Common myeloid progenitor, CD34-positive (primary cell): Measurements from ENCODE around the gene SH2D3C.

Source experiments
- CTCF ChIA-PET: fragments of 350-600 bp; sonication (Branson Sonifier 250); formaldehyde crosslinking; loops from one replicate; lab custom pipeline; 2021; ENCODE audit warnings: antibody characterized with exemption; lab: Charles Lee
- POLR2A ChIA-PET: fragments of 350-600 bp; sonication (Branson Sonifier 250); formaldehyde crosslinking; loops from one replicate; lab custom pipeline; 2021; ENCODE audit warnings: antibody characterized with exemption; lab: Charles Lee
- DNase-seq, 3 donors: peaks; one replicate each; pipeline versions ENCODE4 v3.0.0 to v3.0.0-alpha.2; 2013
- H3K27ac ChIP-seq, 2 experiments: 1 replicate in 1 of 2; 2 replicates in 1 of 2; pipeline ENCODE4 v1.7.0; 2013; ENCODE audit warnings: inconsistent platforms in 2 of 2, low read length in 2 of 2, mild to moderate bottlenecking in 2 of 2, low read depth in 1 of 2, moderate library complexity in 1 of 2; ENCODE audit not compliant: severe bottlenecking in 2 of 2, insufficient read depth in 1 of 2, poor library complexity in 1 of 2
- H3K27me3 ChIP-seq, 5 experiments: replicated peaks in 2 of 5; 1 replicate in 3 of 5; 2 replicates in 2 of 5; pipeline versions ENCODE4 v1.6.1 to v1.7.0; 2013; ENCODE audit warnings: low read length in 4 of 5, mild to moderate bottlenecking in 2 of 5, moderate library complexity in 2 of 5, inconsistent platforms in 1 of 5; ENCODE audit not compliant: insufficient read depth in 5 of 5, control insufficient read depth in 4 of 5
- H3K36me3 ChIP-seq, 4 experiments: 1 replicate in 2 of 4; 2 replicates in 2 of 4; pipeline versions ENCODE4 v1.6.1 to v1.7.0; 2013; ENCODE audit warnings: low read length in 3 of 4, control low read depth in 1 of 4, mild to moderate bottlenecking in 1 of 4; ENCODE audit not compliant: control insufficient read depth in 4 of 4, insufficient read depth in 4 of 4
- H3K4me1 ChIP-seq, 4 experiments: 1 replicate in 3 of 4; 2 replicates in 1 of 4; pipeline versions ENCODE4 v1.6.1 to v1.7.1; 2013; ENCODE audit warnings: low read length in 3 of 4, mild to moderate bottlenecking in 3 of 4, control low read depth in 1 of 4, inconsistent platforms in 1 of 4, moderate library complexity in 1 of 4; ENCODE audit not compliant: control insufficient read depth in 4 of 4, insufficient read depth in 4 of 4; ENCODE audit errors: control extremely low read depth in 1 of 4
- H3K4me3 ChIP-seq, 7 experiments: 1 replicate in 4 of 7; 2 replicates in 3 of 7; pipeline versions ENCODE4 v1.5.1 to v1.7.0; 2013; ENCODE audit warnings: mild to moderate bottlenecking in 7 of 7, low read length in 6 of 7, moderate library complexity in 6 of 7, inconsistent platforms in 2 of 7, low read depth in 2 of 7, control low read depth in 1 of 7; ENCODE audit not compliant: insufficient read depth in 4 of 7, control insufficient read depth in 1 of 7; ENCODE audit errors: extremely low read depth in 1 of 7
- H3K9me3 ChIP-seq, 5 experiments: 1 replicate in 4 of 5; 2 replicates in 1 of 5; pipeline versions ENCODE4 v1.6.1 to v1.7.1; 2013; ENCODE audit warnings: low read length in 4 of 5, mild to moderate bottlenecking in 2 of 5, inconsistent platforms in 1 of 5, low read depth in 1 of 5, moderate library complexity in 1 of 5; ENCODE audit not compliant: control insufficient read depth in 4 of 5, insufficient read depth in 2 of 5; ENCODE audit errors: control extremely low read depth in 1 of 5
- WGBS: methylation state at CpG from one replicate; pipeline ENCODE4 v1.1.5; 2013; ENCODE audit not compliant: insufficient coverage; 5-methylcytosine and 5-hydroxymethylcytosine counted together

SH2D3C gene

GRCh38 chr9:127779136-127779981 is 893 bp upstream of the SH2D3C start:
- Histone ChIP-seq H3K36me3 (peaks cover 0 to 4% (median 3%) of the 10 kb centered on the region in 4 experiments), H3K4me1 (peaks cover 27 to 92% (median 84%) of the 10 kb centered on the region in 4 experiments), H3K27ac (peak overlapping the region; percentile 64 to 78), H3K4me3 (peak overlapping the region; percentile 41 to 94 (median 84)), H3K9me3 (no peaks in the 10 kb centered on the region), H3K27me3 (no peaks in the 10 kb centered on the region)
- ChIA-PET CTCF (interaction anchor here (0.6 to 12.9 kb wide), 6 partner anchors 8 to 127 kb away, joined by 3 to 244 read pairs (median 4); no protein-coding TSS in a partner anchor), POLR2A (interaction anchor here (0.6 to 2.8 kb wide), 4 partner anchors 9 to 1515 kb away, joined by 3 to 13 read pairs (median 5); no protein-coding TSS in a partner anchor)
- 24% methylated on average over 13 of the region's 17 CpGs for WGBS
- peak in 1 of 3 donors; percentile 50 for DNase-seq

GRCh38 chr9:127777368-127777980 is 992 bp downstream of the SH2D3C start:
- ChIA-PET CTCF (interaction anchor here (12.9 kb wide), 1 partner anchor 11 kb away, joined by 244 read pairs; no protein-coding TSS in a partner anchor), POLR2A (no interaction called here)
- Histone ChIP-seq H3K27me3 (no peaks in the 10 kb centered on the region), H3K9me3 (no peaks in the 10 kb centered on the region), H3K36me3 (peaks cover under 1 to 21% (median 10%) of the 10 kb centered on the region in 4 experiments), H3K4me3 (peak overlapping the region; percentile 58 to 94 (median 87)), H3K4me1 (peaks cover 22 to 80% (median 74%) of the 10 kb centered on the region in 4 experiments), H3K27ac (peak overlapping the region; percentile 66 to 78)
- DNase-seq = no peak
- WGBS = 2% methylated on average over 13 of the region's 18 CpGs

- WGBS = 6% methylated on average over 3 of the region's 5 CpGs
- H3K4me3 ChIP-seq = peak overlapping the region; percentile 41 to 94 (median 87)
- no peaks in the 10 kb centered on the region for H3K27me3 ChIP-seq
- DNase-seq = no peak
- H3K36me3 ChIP-seq = peaks cover 2 to 23% (median 12%) of the 10 kb centered on the region in 4 experiments
- ChIA-PET POLR2A (interaction anchor here (1.5 kb wide), 1 partner anchor 9 kb away, joined by 17 read pairs; the partner anchor contains the start of gene CDK9), CTCF (interaction anchor here (2.2 to 2.9 kb wide), 2 partner anchors 8 to 11 kb away, joined by 8 to 20 read pairs; partner anchors contain the start of gene CDK9)
- H3K9me3 ChIP-seq = no peaks in the 10 kb centered on the region
- H3K4me1 ChIP-seq = peaks cover 21 to 75% (median 70%) of the 10 kb centered on the region in 4 experiments
- peak overlapping the region; percentile 66 to 78 for H3K27ac ChIP-seq
Observed at GRCh38 chr9:127776924-127777289, 1.6 kb downstream of the SH2D3C start.

GRCh38 chr9:127776195-127776923 is 2.1 kb downstream of the SH2D3C start:
- Histone ChIP-seq H3K36me3 (peaks cover 2 to 26% (median 13%) of the 10 kb centered on the region in 4 experiments), H3K27me3 (no peaks in the 10 kb centered on the region), H3K27ac (peak overlapping the region; percentile 66 to 78), H3K4me3 (peak overlapping the region; percentile 41 to 94 (median 87)), H3K4me1 (peaks cover 16 to 73% (median 67%) of the 10 kb centered on the region in 4 experiments), H3K9me3 (no peaks in the 10 kb centered on the region)
- WGBS = 0% methylated on average over 10 of the region's 15 CpGs
- DNase-seq = peak; percentile 86 to 97 (median 96)
- ChIA-PET POLR2A (interaction anchor here (0.9 to 1.5 kb wide), 2 partner anchors 9 to 21 kb away, joined by 4 to 17 read pairs; partner anchors contain the start of gene CDK9), CTCF (interaction anchor here (0.7 to 2.9 kb wide), 3 partner anchors 9 to 11 kb away, joined by 3 to 20 read pairs (median 8); partner anchors contain the start of gene CDK9)

- Histone ChIP-seq H3K4me1 (peaks cover 10 to 72% (median 66%) of the 10 kb centered on the region in 4 experiments), H3K27me3 (no peaks in the 10 kb centered on the region), H3K27ac (no peak overlapping the region), H3K36me3 (peaks cover 2 to 30% (median 13%) of the 10 kb centered on the region in 4 experiments), H3K9me3 (no peaks in the 10 kb centered on the region), H3K4me3 (no peak overlapping the region)
- ChIA-PET POLR2A (interaction anchor here (0.6 kb wide), 1 partner anchor 60 kb away, joined by 3 read pairs; no protein-coding TSS in a partner anchor), CTCF (interaction anchor here (1.1 to 14.0 kb wide), 4 partner anchors 9 to 11 kb away, joined by 4 to 244 read pairs (median 12); partner anchors contain the start of genes CDK9 and SH2D3C)
- 100% methylated on average over 10 of the region's 10 CpGs for WGBS
- no peak for DNase-seq
Observed at GRCh38 chr9:127773981-127774380, 4.5 kb downstream of the SH2D3C start.

- H3K36me3 ChIP-seq = peaks cover 2 to 32% (median 13%) of the 10 kb centered on the region in 4 experiments
- no peak for DNase-seq
- peaks cover 12 to 72% (median 67%) of the 10 kb centered on the region in 4 experiments for H3K4me1 ChIP-seq
- H3K9me3 ChIP-seq = no peaks in the 10 kb centered on the region
- H3K27me3 ChIP-seq = no peaks in the 10 kb centered on the region
- CTCF ChIA-PET = interaction anchor here (1.0 to 14.0 kb wide), 2 partner anchors 11 to 38 kb away, joined by 5 to 244 read pairs; partner anchors contain the start of genes CDK9, SH2D3C and TOR2A
- H3K4me3 ChIP-seq = no peak overlapping the region
- WGBS = 100% methylated on average over 3 of the region's 3 CpGs
- POLR2A ChIA-PET = no interaction called here
- H3K27ac ChIP-seq = no peak overlapping the region
Observed at GRCh38 chr9:127773272-127773671, 5.2 kb downstream of the SH2D3C start.
